GM12872 (cell line): ENCODE results near the gene SERF2.

Experiments used
- CTCF ChIP-seq: IDR thresholded peaks from 3 replicates; pipeline ENCODE4 v1.5.1; 2011; ENCODE audit warnings: low read depth, mild to moderate bottlenecking, low read length, moderate library complexity; ENCODE audit not compliant: insufficient read depth

SERF2 gene

GRCh38 chr15:43777267-43777914 lies 14.7 kb upstream of the SERF2 start:
- TF ChIP-seq CTCF: peak; percentile 87

- TF ChIP-seq CTCF: no peak
Measured at GRCh38 chr15:43779016-43779415, 13.1 kb upstream of the SERF2 start.

GRCh38 chr15:43789409-43789808 lies 2.7 kb upstream of the SERF2 start:
- TF ChIP-seq CTCF: no peak

GRCh38 chr15:43792761-43793476 lies 799 bp downstream of the SERF2 start:
- no peak for TF ChIP-seq CTCF

GRCh38 chr15:43793647-43794046 lies 1.5 kb downstream of the SERF2 start:
- TF ChIP-seq CTCF: no peak

- TF ChIP-seq CTCF: no peak
Measured at GRCh38 chr15:43794269-43795037, 2.3 kb downstream of the SERF2 start.

- no peak for TF ChIP-seq CTCF
Measured at GRCh38 chr15:43795197-43795596, 3.1 kb downstream of the SERF2 start.
